CD4-positive, alpha-beta T cell treated with Interleukin-6 for 4 hours (primary cell): Measurements from ENCODE around the gene OR52L1.
"Not testable (repeated sequence)": the region's sequence is repeated elsewhere in the genome, so short reads cannot be mapped to it uniquely, and the experiment has no call there.

ENCODE experiments used
- DNase-seq: peaks from one replicate; pipeline ENCODE4 v3.0.0-alpha.2; 2020; ENCODE audit warnings: mixed read lengths

OR52L1 gene

GRCh38 chr11:5986885-5987284 lies at the start of gene OR52L1:
Gene OR52L1, minus strand, starts transcription at chr11:5986985. Its CDS starts 55 bp downstream, at chr11:5986930.
- no peak for DNase-seq

GRCh38 chr11:6030708-6031405 lies 44.1 kb upstream of the OR52L1 start, which contains the start of gene OR56A1:
Gene OR56A1, minus strand, starts transcription at chr11:6030758. Its CDS starts 3,066 bp downstream, at chr11:6027692.
- DNase-seq = no peak

GRCh38 chr11:6027501-6027900 lies 40.7 kb upstream of the OR52L1 start:
- DNase-seq = no peak

- DNase-seq = no peak
Measured at GRCh38 chr11:6025056-6025455, 38.3 kb upstream of the OR52L1 start.

GRCh38 chr11:6022956-6023355 lies 36.2 kb upstream of the OR52L1 start:
- DNase-seq = no peak

- DNase-seq = no peak
Measured at GRCh38 chr11:6013042-6013441, 26.3 kb upstream of the OR52L1 start.

- DNase-seq = no peak
Measured at GRCh38 chr11:6012035-6012668, 25.4 kb upstream of the OR52L1 start.

GRCh38 chr11:6006846-6007245 lies 20.1 kb upstream of the OR52L1 start, which contains the start of gene OR56A4:
Gene OR56A4, minus strand, starts transcription at chr11:6006946. Its CDS starts 3,954 bp downstream, at chr11:6002992.
- no peak for DNase-seq

GRCh38 chr11:6006395-6006794 lies 19.6 kb upstream of the OR52L1 start:
- no peak for DNase-seq

- DNase-seq = no peak
Measured at GRCh38 chr11:6002202-6002699, 15.5 kb upstream of the OR52L1 start.

GRCh38 chr11:5994791-5995190 lies 8.0 kb upstream of the OR52L1 start:
- DNase-seq = no peak

GRCh38 chr11:5992604-5993251 lies 5.9 kb upstream of the OR52L1 start:
- no peak for DNase-seq

GRCh38 chr11:5992150-5992549 lies 5.4 kb upstream of the OR52L1 start:
- no peak for DNase-seq

- DNase-seq = no peak
Measured at GRCh38 chr11:5989203-5989602, 2.4 kb upstream of the OR52L1 start.

GRCh38 chr11:5983443-5983842 lies 3.3 kb downstream of the OR52L1 start:
- no peak for DNase-seq

- DNase-seq = no peak
Measured at GRCh38 chr11:5973530-5973929, 13.3 kb downstream of the OR52L1 start.

- no peak for DNase-seq
Measured at GRCh38 chr11:5968394-5968793, 18.4 kb downstream of the OR52L1 start, which contains the start of gene OR56A5. Gene OR56A5, minus strand, starts transcription at chr11:5968494. Its CDS starts 0 bp downstream, at chr11:5968494.

- DNase-seq = no peak
Measured at GRCh38 chr11:5967708-5968107, 19.1 kb downstream of the OR52L1 start.

GRCh38 chr11:5966958-5967357 lies 19.8 kb downstream of the OR52L1 start:
- DNase-seq = no peak

GRCh38 chr11:5960704-5961320 lies 26.0 kb downstream of the OR52L1 start:
- not testable (repeated sequence) for DNase-seq

- DNase-seq = no peak
Measured at GRCh38 chr11:5955586-5955985, 31.2 kb downstream of the OR52L1 start.

GRCh38 chr11:5941951-5942350 lies 44.8 kb downstream of the OR52L1 start, which contains the start of gene OR56A3:
Gene OR56A3, plus strand, starts transcription at chr11:5942251. Its CDS starts 5,096 bp downstream, at chr11:5947347.
- no peak for DNase-seq

- DNase-seq = no peak
Measured at GRCh38 chr11:5940748-5941147, 46.0 kb downstream of the OR52L1 start.
